Esophagus squamous epithelium (tissue), 5 donors: ENCODE results near the gene TLE1. TPM values are rescaled to one million over a fixed set of nuclear protein-coding genes. Genes with fewer than 3 reads are reported as not detected.

Source experiments
- DNase-seq: peaks from one replicate; lab custom pipeline; 2025; lab: John Stamatoyannopoulos, UW
- H3K27ac ChIP-seq, 4 donors: fragments of 200-600 bp; sonication (generic); one replicate each; pipeline ENCODE4 v1.5.1; 2016 to 2019; ENCODE audit warnings: mild to moderate bottlenecking in 1 of 4
- H3K27me3 ChIP-seq, 4 donors: fragments of 200-600 bp; sonication (generic); 1 replicate in 3 of 4; 2 replicates in 1 of 4; pipeline versions ENCODE4 v1.5.1 to v1.6.0; 2017 to 2021; ENCODE audit warnings: antibody characterized with exemption in 1 of 4
- H3K36me3 ChIP-seq, 3 donors: fragments of 200-600 bp; sonication (generic); one replicate each; pipeline ENCODE4 v1.5.1; 2016 to 2019
- H3K4me1 ChIP-seq, 3 donors: fragments of 200-600 bp; sonication (generic); one replicate each; pipeline ENCODE4 v1.5.1; 2017 to 2019
- H3K4me3 ChIP-seq, 4 donors: fragments of 200-600 bp; sonication (generic); 1 replicate in 3 of 4; 2 replicates in 1 of 4; pipeline ENCODE4 v1.5.1; 2016 to 2019; ENCODE audit warnings: mild to moderate bottlenecking in 2 of 4, moderate library complexity in 1 of 4
- H3K9me3 ChIP-seq, 3 donors: fragments of 200-600 bp; sonication (generic); one replicate each; pipeline ENCODE4 v1.5.1; 2016 to 2019
- CTCF ChIP-seq, 6 experiments: fragments of 450-650 bp in 4 of 6; fragments of 200-600 bp in 2 of 6; sonication (generic) in 2 of 6; IDR thresholded peaks; one replicate each; pipeline ENCODE4 v1.5.1; 2016 to 2019; ENCODE audit warnings: antibody characterized with exemption in 6 of 6, mild to moderate bottlenecking in 4 of 6, moderate library complexity in 4 of 6
- POLR2A ChIP-seq, 4 donors: fragments of 450-650 bp; IDR thresholded peaks; one replicate each; pipeline ENCODE4 v1.6.1; 2017; ENCODE audit warnings: antibody characterized with exemption in 4 of 4, mild to moderate bottlenecking in 4 of 4, moderate library complexity in 3 of 4
- WGBS, 2 donors: methylation state at CpG; one replicate each; pipeline ENCODE4 v1.1.5; 2018; 5-methylcytosine and 5-hydroxymethylcytosine counted together
- intact Hi-C: fragments of 100-400 bp; cut with DNase I; formaldehyde crosslinking; loops from one replicate; pipeline ENCODE4 v1.15.0; 2022
- total RNA-seq, 4 donors: library from RNA; depleted of rRNA; stranded (reverse); fragments of >200 nt; gene quantifications; one replicate each; pipeline ENCODE4 v1.1.0, GENCODE V29; 2016
- donor health status: DM: yes; HTN: yes; CAD: no.

Gene TLE1
- total RNA-seq, 4 donors from 2014 or later, result 17.1 to 43.3 (median 20.4) TPM

GRCh38 chr9:81565609-81566008 is 123.7 kb downstream of the TLE1 start:
- peaks cover 0 to 13% (median 0%) of the 10 kb centered on the region in 4 donors for H3K27me3 ChIP-seq
- H3K4me3 ChIP-seq, result no peak overlapping the region
- no peak for TF ChIP-seq POLR2A (IDR thresholded peaks at IDR 0.05)
- TF ChIP-seq CTCF (IDR thresholded peaks at IDR 0.05), result no peak
- 71 to 100% methylated on average over 1 of the region's 1 CpG for WGBS, 2 donors
- no peak overlapping the region for H3K27ac ChIP-seq
- DNase-seq, result no peak
- H3K4me1 ChIP-seq, result peaks cover 0 to 6% (median 0%) of the 10 kb centered on the region in 3 donors
- H3K36me3 ChIP-seq, result no peaks in the 10 kb centered on the region
- intact Hi-C loops, result no loop called here
- no peaks in the 10 kb centered on the region for H3K9me3 ChIP-seq

- Histone ChIP-seq H3K36me3 (no peaks in the 10 kb centered on the region), H3K9me3 (no peaks in the 10 kb centered on the region), H3K27me3 (peaks cover 0 to 13% (median 0%) of the 10 kb centered on the region in 4 donors), H3K27ac (no peak overlapping the region), H3K4me3 (no peak overlapping the region), H3K4me1 (peaks cover 0 to 6% (median 0%) of the 10 kb centered on the region in 3 donors)
- intact Hi-C loops, result no loop called here
- DNase-seq, result no peak
- 69 to 71% methylated on average over 4 of the region's 4 CpGs for WGBS, 2 donors
- no peak for TF ChIP-seq POLR2A (IDR thresholded peaks at IDR 0.05)
- no peak for TF ChIP-seq CTCF (IDR thresholded peaks at IDR 0.05)
Observed at GRCh38 chr9:81565144-81565543, 124.2 kb downstream of the TLE1 start.

- intact Hi-C loops, result no loop called here
- H3K27ac ChIP-seq, result no peak overlapping the region
- no peaks in the 10 kb centered on the region for H3K9me3 ChIP-seq
- no peaks in the 10 kb centered on the region for H3K36me3 ChIP-seq
- WGBS, 2 donors, result 70 to 77% methylated on average over 5 of the region's 5 CpGs
- H3K27me3 ChIP-seq, result peaks cover 0 to 17% (median 0%) of the 10 kb centered on the region in 4 donors
- DNase-seq, result no peak
- H3K4me3 ChIP-seq, result no peak overlapping the region
- peaks cover 0 to 6% (median 0%) of the 10 kb centered on the region in 3 donors for H3K4me1 ChIP-seq
- TF ChIP-seq CTCF (IDR thresholded peaks at IDR 0.05) (no peak), POLR2A (IDR thresholded peaks at IDR 0.05) (no peak)
Observed at GRCh38 chr9:81564632-81565031, 124.7 kb downstream of the TLE1 start.

GRCh38 chr9:81563739-81564138 is 125.6 kb downstream of the TLE1 start:
- peaks cover 0 to 9% (median 3%) of the 10 kb centered on the region in 3 donors for H3K4me1 ChIP-seq
- no peak for DNase-seq
- no peak overlapping the region for H3K4me3 ChIP-seq
- 79 to 87% methylated on average over 2 of the region's 2 CpGs for WGBS, 2 donors
- H3K27ac ChIP-seq, result no peak overlapping the region
- intact Hi-C loops, result no loop called here
- no peaks in the 10 kb centered on the region for H3K9me3 ChIP-seq
- H3K36me3 ChIP-seq, result no peaks in the 10 kb centered on the region
- TF ChIP-seq POLR2A (IDR thresholded peaks at IDR 0.05) (no peak), CTCF (IDR thresholded peaks at IDR 0.05) (no peak)
- peaks cover 0 to 20% (median 0%) of the 10 kb centered on the region in 4 donors for H3K27me3 ChIP-seq

- Histone ChIP-seq H3K4me3 (no peak overlapping the region), H3K27me3 (peaks cover 0 to 20% (median 0%) of the 10 kb centered on the region in 4 donors), H3K27ac (no peak overlapping the region), H3K4me1 (peaks cover 0 to 16% (median 5%) of the 10 kb centered on the region in 3 donors), H3K9me3 (no peaks in the 10 kb centered on the region), H3K36me3 (no peaks in the 10 kb centered on the region)
- DNase-seq, result no peak
- TF ChIP-seq CTCF (IDR thresholded peaks at IDR 0.05) (no peak), POLR2A (IDR thresholded peaks at IDR 0.05) (no peak)
- intact Hi-C loops, result no loop called here
- 83 to 87% methylated on average over 4 of the region's 4 CpGs for WGBS, 2 donors
Observed at GRCh38 chr9:81563020-81563407, 126.3 kb downstream of the TLE1 start.
